Neuronal stem cell (in vitro differentiated cells): ENCODE data around the gene CDC123.

Experiments
- DNase-seq: peaks from one replicate; pipeline ENCODE4 v3.0.0-alpha.2; 2013; ENCODE audit warnings: low spot score
- H2AFZ ChIP-seq: one replicate; pipeline ENCODE4 v1.6.1; 2013; ENCODE audit warnings: mild to moderate bottlenecking, low read length, inconsistent platforms
- H2AK5ac ChIP-seq: 2 replicates; pipeline ENCODE4 v1.6.1; 2013; ENCODE audit warnings: low read depth, mild to moderate bottlenecking, inconsistent platforms, low read length, moderate library complexity, mixed read lengths
- H2BK120ac ChIP-seq: 2 replicates; pipeline ENCODE4 v1.6.1; 2013; ENCODE audit warnings: low read depth, mild to moderate bottlenecking, inconsistent platforms, low read length, moderate library complexity, mixed read lengths
- H2BK12ac ChIP-seq: one replicate; pipeline ENCODE4 v1.6.1; 2013; ENCODE audit warnings: low read length, inconsistent platforms
- H2BK15ac ChIP-seq: 2 replicates; pipeline ENCODE4 v1.6.1; 2013; ENCODE audit warnings: mild to moderate bottlenecking, low read length, inconsistent platforms, mixed read lengths
- H2BK5ac ChIP-seq: one replicate; pipeline ENCODE4 v1.6.1; 2013; ENCODE audit warnings: inconsistent platforms, mild to moderate bottlenecking, low read length, moderate library complexity
- H3K14ac ChIP-seq: one replicate; pipeline ENCODE4 v1.6.1; 2013; ENCODE audit warnings: low read length, inconsistent platforms
- H3K18ac ChIP-seq: 2 replicates; pipeline ENCODE4 v1.6.1; 2013; ENCODE audit warnings: low read length, inconsistent platforms
- H3K23ac ChIP-seq: 2 replicates; pipeline ENCODE4 v1.6.1; 2013; ENCODE audit warnings: low read depth, mild to moderate bottlenecking, mixed read lengths, low read length, inconsistent platforms; ENCODE audit not compliant: poor library complexity
- H3K27ac ChIP-seq: replicated peaks from 3 replicates; pipeline ENCODE4 v1.5.1; 2013; ENCODE audit warnings: low read length, inconsistent platforms
- H3K27me3 ChIP-seq, 3 experiments: 2 replicates each; pipeline ENCODE4 v1.6.1; 2013; ENCODE audit warnings: low read length in 3 of 3, mild to moderate bottlenecking in 2 of 3, inconsistent platforms in 1 of 3, low read depth in 1 of 3, mixed read lengths in 1 of 3, moderate library complexity in 1 of 3; ENCODE audit not compliant: control insufficient read depth in 3 of 3, insufficient read depth in 3 of 3
- H3K36me3 ChIP-seq, 2 donors: replicated peaks in 1 of 2; 2 replicates each; pipeline ENCODE4 v1.6.1; 2013; ENCODE audit warnings: low read length in 2 of 2; ENCODE audit not compliant: control insufficient read depth in 2 of 2, insufficient read depth in 2 of 2
- H3K4ac ChIP-seq: 2 replicates; pipeline ENCODE4 v1.6.1; 2013; ENCODE audit warnings: inconsistent platforms, mild to moderate bottlenecking, low read length, moderate library complexity
- H3K4me1 ChIP-seq, 2 donors: 1 replicate in 1 of 2; 2 replicates in 1 of 2; pipeline ENCODE4 v1.6.1; 2013; ENCODE audit warnings: low read length in 2 of 2, low read depth in 1 of 2; ENCODE audit not compliant: control insufficient read depth in 2 of 2, insufficient read depth in 1 of 2
- H3K4me2 ChIP-seq: one replicate; pipeline ENCODE4 v1.6.1; 2013; ENCODE audit warnings: mild to moderate bottlenecking, low read length, inconsistent platforms; ENCODE audit not compliant: insufficient read depth, poor library complexity, severe bottlenecking
- H3K4me3 ChIP-seq, 2 donors: 2 replicates each; pipeline ENCODE4 v1.5.1; 2013; ENCODE audit warnings: low read length in 2 of 2, mild to moderate bottlenecking in 2 of 2, inconsistent platforms in 1 of 2, moderate library complexity in 1 of 2
- H3K79me1 ChIP-seq: one replicate; pipeline ENCODE4 v1.6.1; 2013; ENCODE audit warnings: low read depth, mild to moderate bottlenecking, inconsistent platforms, low read length, moderate library complexity
- H3K9ac ChIP-seq: one replicate; pipeline ENCODE4 v1.6.1; 2013; ENCODE audit warnings: mild to moderate bottlenecking, low read depth, low read length, inconsistent platforms; ENCODE audit not compliant: poor library complexity
- H3K9me3 ChIP-seq, 2 donors: replicated peaks in 1 of 2; 2 replicates each; pipeline versions ENCODE3 to v1.6.1; 2013; ENCODE audit warnings: low read length in 2 of 2, mild to moderate bottlenecking in 2 of 2, inconsistent platforms in 1 of 2, low read depth in 1 of 2, mixed read lengths in 1 of 2, moderate library complexity in 1 of 2; ENCODE audit not compliant: control insufficient read depth in 2 of 2, insufficient read depth in 1 of 2
- H4K8ac ChIP-seq: one replicate; pipeline ENCODE4 v1.6.1; 2013; ENCODE audit warnings: low read depth, mild to moderate bottlenecking, inconsistent platforms, low read length, moderate library complexity
- H4K91ac ChIP-seq: one replicate; pipeline ENCODE4 v1.6.1; 2013; ENCODE audit warnings: low read length, low read depth, mild to moderate bottlenecking, inconsistent platforms; ENCODE audit not compliant: poor library complexity
- WGBS, 2 donors: extraction: QIAGEN DNeasy Blood & Tissue Kit; methylation state at CpG; one replicate each; pipeline ENCODE4 v1.1.7; 2013; ENCODE audit warnings: missing lambda C conversion rate in 2 of 2, mixed read lengths in 1 of 2; ENCODE audit not compliant: insufficient read length in 2 of 2, insufficient replicate concordance in 1 of 2; ENCODE audit errors: extremely low coverage in 2 of 2; 5-methylcytosine and 5-hydroxymethylcytosine counted together

CDC123 gene

GRCh38 chr10:12252882-12253546 is 57.0 kb downstream of the CDC123 start:
- no CpG with 5 or more reads among the region's 13 CpGs for WGBS, 2 donors
- Histone ChIP-seq H2BK5ac (no peak overlapping the region), H3K4ac (no peak overlapping the region), H3K4me2 (no peak overlapping the region), H2BK15ac (no peak overlapping the region), H3K27me3 (no peaks in the 10 kb centered on the region), H2BK120ac (no peak overlapping the region), H3K79me1 (no peaks in the 10 kb centered on the region), H3K4me3 (no peak overlapping the region), H3K27ac (no peak overlapping the region), H2BK12ac (no peak overlapping the region), H2AFZ (no peak overlapping the region), H2AK5ac (no peak overlapping the region), H3K9ac (no peak overlapping the region), H4K8ac (no peak overlapping the region), H4K91ac (no peak overlapping the region), H3K9me3 (no peaks in the 10 kb centered on the region), H3K18ac (no peak overlapping the region), H3K4me1 (no peaks in the 10 kb centered on the region), H3K36me3 (peaks cover 0 to 27% of the 10 kb centered on the region in 2 donors), H3K14ac (no peak overlapping the region), H3K23ac (no peak overlapping the region)
- no peak for DNase-seq

- Histone ChIP-seq H3K4me3 (no peak overlapping the region), H3K36me3 (peaks cover 0 to 14% of the 10 kb centered on the region in 2 donors), H2BK12ac (no peak overlapping the region), H3K23ac (no peak overlapping the region), H3K18ac (no peak overlapping the region), H3K4me2 (no peak overlapping the region), H2BK5ac (no peak overlapping the region), H3K4me1 (no peaks in the 10 kb centered on the region), H3K9ac (no peak overlapping the region), H4K8ac (no peak overlapping the region), H2BK120ac (no peak overlapping the region), H3K14ac (no peak overlapping the region), H2BK15ac (no peak overlapping the region), H3K79me1 (no peaks in the 10 kb centered on the region), H2AFZ (no peak overlapping the region), H2AK5ac (no peak overlapping the region), H3K4ac (no peak overlapping the region), H3K27ac (no peak overlapping the region), H3K9me3 (no peaks in the 10 kb centered on the region), H3K27me3 (no peaks in the 10 kb centered on the region), H4K91ac (no peak overlapping the region)
- DNase-seq = no peak
- no CpG with 5 or more reads among the region's 1 CpG for WGBS, 2 donors
Observed at GRCh38 chr10:12255048-12255447, 59.1 kb downstream of the CDC123 start.

GRCh38 chr10:12259988-12260387 is 64.0 kb downstream of the CDC123 start:
- Histone ChIP-seq H3K4me2 (no peak overlapping the region), H2BK12ac (no peak overlapping the region), H3K79me1 (no peaks in the 10 kb centered on the region), H3K23ac (no peak overlapping the region), H3K36me3 (no peaks in the 10 kb centered on the region), H2BK120ac (no peak overlapping the region), H3K18ac (no peak overlapping the region), H2BK15ac (no peak overlapping the region), H3K9ac (no peak overlapping the region), H3K9me3 (no peaks in the 10 kb centered on the region), H3K27me3 (no peaks in the 10 kb centered on the region), H3K27ac (no peak overlapping the region), H3K4me3 (no peak overlapping the region), H3K14ac (no peak overlapping the region), H3K4me1 (no peaks in the 10 kb centered on the region), H4K8ac (no peak overlapping the region), H2AFZ (no peak overlapping the region), H4K91ac (no peak overlapping the region), H3K4ac (no peak overlapping the region), H2BK5ac (no peak overlapping the region), H2AK5ac (no peak overlapping the region)
- no peak for DNase-seq
- WGBS, 2 donors = no CpG with 5 or more reads among the region's 4 CpGs

GRCh38 chr10:12262278-12262981 is 66.4 kb downstream of the CDC123 start:
- H3K18ac ChIP-seq = no peak overlapping the region
- no peak overlapping the region for H3K9ac ChIP-seq
- H2BK5ac ChIP-seq = no peak overlapping the region
- no peak overlapping the region for H3K14ac ChIP-seq
- H3K27ac ChIP-seq = no peak overlapping the region
- no peak overlapping the region for H2BK15ac ChIP-seq
- no peak overlapping the region for H2AFZ ChIP-seq
- no peak overlapping the region for H3K23ac ChIP-seq
- no peaks in the 10 kb centered on the region for H3K9me3 ChIP-seq
- no peak overlapping the region for H2AK5ac ChIP-seq
- H3K36me3 ChIP-seq = no peaks in the 10 kb centered on the region
- H2BK12ac ChIP-seq = no peak overlapping the region
- H3K4me2 ChIP-seq = no peak overlapping the region
- no peaks in the 10 kb centered on the region for H3K79me1 ChIP-seq
- WGBS, 2 donors = no CpG with 5 or more reads among the region's 3 CpGs
- H4K91ac ChIP-seq = no peak overlapping the region
- DNase-seq = no peak
- H3K4ac ChIP-seq = no peak overlapping the region
- no peak overlapping the region for H2BK120ac ChIP-seq
- H4K8ac ChIP-seq = no peak overlapping the region
- H3K27me3 ChIP-seq = no peaks in the 10 kb centered on the region
- no peaks in the 10 kb centered on the region for H3K4me1 ChIP-seq
- H3K4me3 ChIP-seq = no peak overlapping the region
